Neural cell (in vitro differentiated cells): ENCODE data around the gene ACSM4.

Source experiments
- EP300 ChIP-seq: fragments of 450-650 bp; conservative IDR thresholded peaks from 2 replicates; pipeline ENCODE4 v1.6.1; 2014; ENCODE audit warnings: antibody characterized with exemption, mild to moderate bottlenecking, moderate library complexity; ENCODE audit not compliant: poor library complexity, severe bottlenecking
- POLR2AphosphoS5 ChIP-seq: IDR thresholded peaks from 2 replicates; pipeline ENCODE4 v1.6.1; 2012
- TF ChIP-seq, protein P1 (sequence below): fragments of 450-650 bp; IDR thresholded peaks from 2 replicates; pipeline ENCODE4 v1.5.1; 2014; ENCODE audit warnings: antibody characterized with exemption, mild to moderate bottlenecking, moderate library complexity; ENCODE audit not compliant: poor library complexity, severe bottlenecking
- TF ChIP-seq, protein P2 (sequence below): IDR thresholded peaks from 2 replicates; pipeline ENCODE4 v1.6.1; 2012; ENCODE audit warnings: borderline replicate concordance

DNA sequence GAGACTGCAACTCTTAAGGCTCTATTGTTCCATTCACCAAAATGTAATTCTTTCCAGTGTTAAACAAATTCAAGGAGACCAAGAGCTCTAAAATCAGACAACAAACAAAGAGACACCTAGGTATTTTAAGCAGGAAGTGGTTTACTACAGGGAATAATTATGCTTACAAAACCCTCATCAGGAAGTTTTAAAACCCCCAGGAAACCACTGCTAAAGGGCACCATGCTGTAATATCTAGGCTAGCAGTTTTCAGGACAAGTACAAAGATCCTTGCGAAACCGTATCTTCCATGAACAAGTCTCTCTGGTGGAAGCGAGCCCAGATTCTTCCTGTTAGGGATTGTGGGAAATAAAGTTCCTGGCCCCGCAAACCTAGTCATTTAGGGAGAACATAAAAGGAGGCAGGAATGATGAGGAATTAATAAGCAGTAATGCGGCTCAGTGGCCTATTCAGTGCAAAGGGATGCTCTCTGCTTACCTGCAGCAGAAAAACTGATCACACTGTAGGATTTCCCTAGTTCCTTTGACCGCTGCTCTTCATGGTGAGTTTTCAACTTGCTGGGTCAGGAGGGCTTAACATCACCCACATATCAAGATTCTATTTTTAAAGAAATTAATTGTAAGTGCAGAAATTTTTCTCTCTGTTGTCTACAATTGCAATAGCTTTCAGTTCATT, 42.8 kb downstream of the ACSM4 start:
- no peak for TF ChIP-seq POLR2AphosphoS5
- TF ChIP-seq, protein P1, sequence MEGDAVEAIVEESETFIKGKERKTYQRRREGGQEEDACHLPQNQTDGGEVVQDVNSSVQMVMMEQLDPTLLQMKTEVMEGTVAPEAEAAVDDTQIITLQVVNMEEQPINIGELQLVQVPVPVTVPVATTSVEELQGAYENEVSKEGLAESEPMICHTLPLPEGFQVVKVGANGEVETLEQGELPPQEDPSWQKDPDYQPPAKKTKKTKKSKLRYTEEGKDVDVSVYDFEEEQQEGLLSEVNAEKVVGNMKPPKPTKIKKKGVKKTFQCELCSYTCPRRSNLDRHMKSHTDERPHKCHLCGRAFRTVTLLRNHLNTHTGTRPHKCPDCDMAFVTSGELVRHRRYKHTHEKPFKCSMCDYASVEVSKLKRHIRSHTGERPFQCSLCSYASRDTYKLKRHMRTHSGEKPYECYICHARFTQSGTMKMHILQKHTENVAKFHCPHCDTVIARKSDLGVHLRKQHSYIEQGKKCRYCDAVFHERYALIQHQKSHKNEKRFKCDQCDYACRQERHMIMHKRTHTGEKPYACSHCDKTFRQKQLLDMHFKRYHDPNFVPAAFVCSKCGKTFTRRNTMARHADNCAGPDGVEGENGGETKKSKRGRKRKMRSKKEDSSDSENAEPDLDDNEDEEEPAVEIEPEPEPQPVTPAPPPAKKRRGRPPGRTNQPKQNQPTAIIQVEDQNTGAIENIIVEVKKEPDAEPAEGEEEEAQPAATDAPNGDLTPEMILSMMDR, result no peak
- TF ChIP-seq EP300, result no peak
- TF ChIP-seq, protein P2, sequence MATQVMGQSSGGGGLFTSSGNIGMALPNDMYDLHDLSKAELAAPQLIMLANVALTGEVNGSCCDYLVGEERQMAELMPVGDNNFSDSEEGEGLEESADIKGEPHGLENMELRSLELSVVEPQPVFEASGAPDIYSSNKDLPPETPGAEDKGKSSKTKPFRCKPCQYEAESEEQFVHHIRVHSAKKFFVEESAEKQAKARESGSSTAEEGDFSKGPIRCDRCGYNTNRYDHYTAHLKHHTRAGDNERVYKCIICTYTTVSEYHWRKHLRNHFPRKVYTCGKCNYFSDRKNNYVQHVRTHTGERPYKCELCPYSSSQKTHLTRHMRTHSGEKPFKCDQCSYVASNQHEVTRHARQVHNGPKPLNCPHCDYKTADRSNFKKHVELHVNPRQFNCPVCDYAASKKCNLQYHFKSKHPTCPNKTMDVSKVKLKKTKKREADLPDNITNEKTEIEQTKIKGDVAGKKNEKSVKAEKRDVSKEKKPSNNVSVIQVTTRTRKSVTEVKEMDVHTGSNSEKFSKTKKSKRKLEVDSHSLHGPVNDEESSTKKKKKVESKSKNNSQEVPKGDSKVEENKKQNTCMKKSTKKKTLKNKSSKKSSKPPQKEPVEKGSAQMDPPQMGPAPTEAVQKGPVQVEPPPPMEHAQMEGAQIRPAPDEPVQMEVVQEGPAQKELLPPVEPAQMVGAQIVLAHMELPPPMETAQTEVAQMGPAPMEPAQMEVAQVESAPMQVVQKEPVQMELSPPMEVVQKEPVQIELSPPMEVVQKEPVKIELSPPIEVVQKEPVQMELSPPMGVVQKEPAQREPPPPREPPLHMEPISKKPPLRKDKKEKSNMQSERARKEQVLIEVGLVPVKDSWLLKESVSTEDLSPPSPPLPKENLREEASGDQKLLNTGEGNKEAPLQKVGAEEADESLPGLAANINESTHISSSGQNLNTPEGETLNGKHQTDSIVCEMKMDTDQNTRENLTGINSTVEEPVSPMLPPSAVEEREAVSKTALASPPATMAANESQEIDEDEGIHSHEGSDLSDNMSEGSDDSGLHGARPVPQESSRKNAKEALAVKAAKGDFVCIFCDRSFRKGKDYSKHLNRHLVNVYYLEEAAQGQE, result no peak
